T-helper 1 cell treated with Interleukin-12 subunit alpha and Interleukin-12 subunit beta and Interleukin-4 antibody, amounts not matched to agents 30 μg/mL and 1 μg/mL, for 36 hours (primary cell): Measurements from ENCODE around the gene SIGLEC12.
A peak's percentile ranks its signal among the peaks of the same experiment; 100 is the strongest.
"Not testable (repeated sequence)": the region's sequence is repeated elsewhere in the genome, so short reads cannot be mapped to it uniquely, and the experiment has no call there.

Experiments used
- H3K27ac Mint-ChIP-seq: one replicate; pipeline ENCODE4 v1.8.0; 2021; ENCODE audit warnings: mild to moderate bottlenecking, mixed read lengths
- H3K27me3 Mint-ChIP-seq: one replicate; pipeline ENCODE4 v1.8.0; 2021; ENCODE audit warnings: low read depth, mixed read lengths
- H3K36me3 Mint-ChIP-seq: one replicate; pipeline ENCODE4 v1.8.0; 2021; ENCODE audit warnings: low read depth, mixed read lengths
- H3K4me1 Mint-ChIP-seq: one replicate; pipeline ENCODE4 v1.8.0; 2021; ENCODE audit warnings: low read depth, mixed read lengths
- H3K4me3 Mint-ChIP-seq: one replicate; pipeline ENCODE4 v1.8.0; 2021; ENCODE audit warnings: mild to moderate bottlenecking, moderate library complexity, mixed read lengths
- H3K9me3 Mint-ChIP-seq: one replicate; pipeline ENCODE4 v1.8.0; 2021; ENCODE audit warnings: mixed read lengths

The SIGLEC12 gene

GRCh38 chr19:51462681-51463080 lies 38.9 kb downstream of the SIGLEC12 start:
- H3K9me3 Mint-ChIP-seq: no peaks in the 10 kb centered on the region
- no peak overlapping the region for H3K4me3 Mint-ChIP-seq
- H3K4me1 Mint-ChIP-seq: peaks cover 4% of the 10 kb centered on the region
- H3K36me3 Mint-ChIP-seq: no peaks in the 10 kb centered on the region
- peaks cover 52% of the 10 kb centered on the region for H3K27me3 Mint-ChIP-seq
- no peak overlapping the region for H3K27ac Mint-ChIP-seq

DNA sequence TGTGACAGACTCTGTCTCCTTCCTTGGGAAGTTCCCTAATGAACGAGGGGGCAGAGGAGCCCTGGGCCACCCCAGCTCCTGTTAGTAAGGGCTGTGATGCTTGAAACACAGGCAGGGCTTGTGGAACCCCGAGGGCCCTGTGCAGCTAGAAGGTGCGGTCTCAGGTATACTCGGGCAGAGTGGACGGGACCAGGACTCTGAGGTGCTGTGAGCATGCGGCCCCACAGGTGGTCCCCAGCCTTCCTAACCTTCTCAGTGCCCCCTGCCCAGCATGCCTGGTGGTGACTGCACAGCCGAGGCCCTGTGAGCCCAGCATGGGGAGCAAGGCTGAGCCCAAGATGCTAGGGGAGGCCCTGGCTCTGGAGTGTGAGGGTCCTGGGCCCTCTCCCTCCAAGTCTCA lies 39.3 kb downstream of the SIGLEC12 start:
- H3K9me3 Mint-ChIP-seq: no peaks in the 10 kb centered on the region
- H3K27ac Mint-ChIP-seq: no peak overlapping the region
- no peaks in the 10 kb centered on the region for H3K36me3 Mint-ChIP-seq
- H3K4me1 Mint-ChIP-seq: peaks cover 1% of the 10 kb centered on the region
- H3K27me3 Mint-ChIP-seq: peaks cover 48% of the 10 kb centered on the region
- H3K4me3 Mint-ChIP-seq: no peak overlapping the region

GRCh38 chr19:51461723-51462161 lies 39.9 kb downstream of the SIGLEC12 start:
- no peaks in the 10 kb centered on the region for H3K9me3 Mint-ChIP-seq
- peaks cover 43% of the 10 kb centered on the region for H3K27me3 Mint-ChIP-seq
- no peaks in the 10 kb centered on the region for H3K36me3 Mint-ChIP-seq
- no peak overlapping the region for H3K27ac Mint-ChIP-seq
- H3K4me1 Mint-ChIP-seq: peaks cover 1% of the 10 kb centered on the region
- H3K4me3 Mint-ChIP-seq: no peak overlapping the region

GRCh38 chr19:51460164-51460992 lies 41.2 kb downstream of the SIGLEC12 start:
- Mint-ChIP-seq H3K27ac (no peak overlapping the region), H3K36me3 (no peaks in the 10 kb centered on the region), H3K4me3 (no peak overlapping the region), H3K9me3 (no peaks in the 10 kb centered on the region), H3K27me3 (peaks cover 31% of the 10 kb centered on the region), H3K4me1 (peaks cover 1% of the 10 kb centered on the region)

DNA sequence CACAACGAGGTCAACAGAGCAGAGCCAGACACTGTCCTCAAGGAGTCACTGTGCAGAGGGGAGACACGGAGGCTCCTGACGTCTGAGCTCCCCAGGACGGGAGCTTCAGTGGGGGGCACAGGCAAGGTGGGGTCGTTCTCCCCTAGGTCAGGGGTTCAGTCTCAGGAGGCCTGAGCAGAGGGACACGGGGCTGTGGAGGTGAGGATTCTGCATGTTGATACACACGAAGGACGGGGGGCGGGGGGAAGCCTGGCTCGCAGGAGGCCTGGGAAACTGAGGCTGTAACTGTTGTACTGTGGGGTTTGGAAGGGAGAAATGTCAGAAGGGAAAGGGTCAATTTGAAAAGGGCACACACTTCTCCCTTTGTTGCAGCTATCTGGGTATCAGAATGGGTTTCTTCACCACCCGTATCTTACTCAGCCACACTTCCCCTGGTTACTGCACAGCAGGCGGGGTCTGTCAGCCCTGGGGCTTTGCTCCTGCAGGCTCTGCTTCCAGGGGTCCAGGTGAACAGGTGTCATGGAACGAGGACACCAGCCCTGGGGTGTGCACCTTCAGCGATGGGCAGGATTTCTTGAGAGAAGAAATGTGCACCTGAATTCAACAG lies 42.6 kb downstream of the SIGLEC12 start:
- H3K36me3 Mint-ChIP-seq: no peaks in the 10 kb centered on the region
- no peak overlapping the region for H3K4me3 Mint-ChIP-seq
- H3K9me3 Mint-ChIP-seq: no peaks in the 10 kb centered on the region
- H3K27ac Mint-ChIP-seq: no peak overlapping the region
- H3K27me3 Mint-ChIP-seq: peaks cover 19% of the 10 kb centered on the region
- H3K4me1 Mint-ChIP-seq: no peaks in the 10 kb centered on the region

GRCh38 chr19:51458051-51458645 lies 43.5 kb downstream of the SIGLEC12 start, which contains the start of gene SIGLEC8:
Gene SIGLEC8, minus strand, starts transcription at chr19:51458454. Its CDS starts 67 bp downstream, at chr19:51458387.
- H3K4me3 Mint-ChIP-seq: no peak within 1 kb of the TSS
- no peaks in the 10 kb centered on the region for H3K4me1 Mint-ChIP-seq
- no peak within 1 kb of the TSS for H3K27ac Mint-ChIP-seq
- no peaks in the 10 kb centered on the region for H3K9me3 Mint-ChIP-seq
- no peaks in the 10 kb centered on the region for H3K36me3 Mint-ChIP-seq
- peaks cover 20% of the 10 kb centered on the region for H3K27me3 Mint-ChIP-seq

- Mint-ChIP-seq H3K9me3 (peaks cover under 1% of the 10 kb centered on the region), H3K4me1 (no peaks in the 10 kb centered on the region), H3K4me3 (no peak overlapping the region), H3K27ac (no peak overlapping the region), H3K27me3 (peaks cover 14% of the 10 kb centered on the region), H3K36me3 (no peaks in the 10 kb centered on the region)
Measured at GRCh38 chr19:51457351-51458013, 44.1 kb downstream of the SIGLEC12 start.

DNA sequence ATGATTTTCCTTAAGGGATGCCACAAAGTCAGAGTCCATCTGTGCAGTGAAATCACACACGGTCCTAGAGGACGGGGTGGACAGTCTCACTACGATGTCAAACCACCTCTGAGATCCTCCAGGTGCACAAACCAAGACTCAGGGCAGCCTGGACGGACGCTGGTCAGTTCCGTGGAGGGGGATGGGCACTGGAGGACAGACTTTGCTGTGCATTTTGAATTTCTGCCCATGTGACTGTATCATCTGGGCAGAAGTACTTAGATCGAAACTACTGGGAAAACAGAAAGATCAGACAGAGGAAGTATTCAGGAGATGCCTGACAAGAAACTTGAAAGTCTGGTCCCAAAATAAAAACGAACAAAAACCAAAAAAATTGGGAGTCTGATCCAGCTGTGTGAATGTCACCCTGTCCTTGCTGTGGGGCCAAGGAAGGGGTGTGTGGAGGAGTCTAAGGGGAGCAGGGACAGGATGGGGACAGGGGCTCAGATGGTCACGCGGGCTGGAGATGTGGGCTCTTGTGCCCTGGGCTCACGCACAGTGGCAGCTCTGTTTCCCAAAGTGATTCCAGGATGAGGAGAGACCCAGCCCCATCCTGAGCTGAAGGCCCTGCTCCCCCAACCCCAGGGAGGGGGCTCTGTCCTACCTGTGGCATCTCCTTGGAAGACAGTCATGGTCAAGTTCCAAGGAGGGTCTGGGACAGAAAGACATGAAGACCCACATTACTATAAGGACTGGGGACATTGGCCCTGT lies 44.9 kb downstream of the SIGLEC12 start:
- H3K27me3 Mint-ChIP-seq: peaks cover 17% of the 10 kb centered on the region
- peaks cover 7% of the 10 kb centered on the region for H3K9me3 Mint-ChIP-seq
- H3K36me3 Mint-ChIP-seq: no peaks in the 10 kb centered on the region
- H3K4me3 Mint-ChIP-seq: no peak overlapping the region
- no peak overlapping the region for H3K27ac Mint-ChIP-seq
- no peaks in the 10 kb centered on the region for H3K4me1 Mint-ChIP-seq

DNA sequence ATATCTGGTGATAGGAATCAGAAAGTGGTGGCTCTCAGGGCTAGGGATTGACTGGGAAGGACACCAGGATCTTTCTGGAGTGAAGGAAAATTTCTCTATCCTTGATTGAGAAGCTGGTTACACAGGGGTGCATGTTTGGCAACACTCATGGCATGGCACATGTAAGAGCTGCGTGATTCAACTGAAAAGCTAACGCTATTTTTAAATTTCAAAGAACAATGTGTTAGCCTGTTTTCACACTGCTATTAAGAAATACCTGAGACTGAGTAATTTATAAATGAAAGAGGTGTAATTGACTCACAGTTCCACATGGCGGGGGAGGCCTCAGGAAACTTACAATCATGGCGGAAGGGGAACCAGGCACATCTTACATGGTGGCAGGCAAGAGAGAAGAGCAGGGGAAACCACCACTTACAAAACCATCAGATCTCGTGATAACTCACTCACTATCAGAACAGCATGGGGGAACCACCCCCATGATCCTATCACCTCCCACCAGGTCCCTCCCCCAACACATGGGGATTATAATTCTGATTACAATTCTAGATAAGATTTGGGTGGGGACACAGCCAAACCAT lies 50.8 kb downstream of the SIGLEC12 start:
- Mint-ChIP-seq H3K4me3 (no peak overlapping the region), H3K27me3 (peaks cover 42% of the 10 kb centered on the region), H3K4me1 (peaks cover 19% of the 10 kb centered on the region), H3K27ac (no peak overlapping the region), H3K9me3 (peaks cover 40% of the 10 kb centered on the region), H3K36me3 (peaks cover 7% of the 10 kb centered on the region)

DNA sequence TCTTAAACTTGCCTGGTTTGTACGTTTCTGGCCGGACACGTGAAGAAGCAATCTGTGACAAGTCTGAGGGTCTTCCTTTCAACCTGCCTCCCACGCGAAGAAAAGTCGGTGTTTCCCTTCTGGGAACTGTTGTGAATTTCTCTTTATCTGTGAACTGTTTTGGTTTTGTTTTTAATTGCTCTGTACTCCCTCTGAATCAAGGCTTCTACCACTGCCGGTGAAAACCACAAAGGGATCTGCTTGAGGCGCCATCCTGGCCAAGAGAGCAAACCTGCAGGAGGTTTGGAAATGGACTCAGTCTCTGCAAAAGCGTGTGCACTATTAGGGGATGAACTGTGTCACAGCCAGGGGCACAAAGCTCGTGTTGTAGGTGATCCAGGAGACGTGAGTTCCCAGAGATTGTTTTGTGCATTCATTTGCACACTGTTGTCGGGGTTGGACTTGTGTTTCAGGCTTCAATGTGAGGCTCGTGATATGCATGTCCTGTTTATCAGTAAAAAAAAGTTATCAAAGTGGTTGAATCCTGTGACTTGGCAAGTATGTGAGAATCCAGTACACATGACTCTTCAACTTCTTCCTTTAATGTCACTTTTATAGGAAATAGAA lies 53.1 kb downstream of the SIGLEC12 start:
- H3K27me3 Mint-ChIP-seq: peaks cover 61% of the 10 kb centered on the region

DNA sequence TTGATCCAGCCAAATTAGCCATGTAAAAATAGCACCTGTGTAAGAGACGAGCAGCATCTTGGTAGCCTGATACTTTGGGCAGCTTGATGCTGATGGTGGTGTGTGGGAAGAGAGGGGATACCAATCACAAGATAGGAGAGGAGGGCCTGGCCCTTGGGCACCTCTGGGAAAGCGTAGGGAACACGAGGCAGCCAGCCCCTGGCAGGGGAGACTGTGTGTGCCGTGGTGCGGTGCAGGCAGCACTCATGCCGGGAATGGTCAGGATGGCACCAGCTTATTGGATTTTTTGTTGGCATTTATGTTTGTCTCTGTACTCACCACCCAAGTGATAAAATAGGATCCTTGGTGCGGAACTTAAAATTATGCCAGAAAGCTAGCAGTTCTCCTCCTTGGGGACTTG lies 53.6 kb downstream of the SIGLEC12 start:
- H3K9me3 Mint-ChIP-seq: peaks cover 42% of the 10 kb centered on the region
- peaks cover 19% of the 10 kb centered on the region for H3K4me1 Mint-ChIP-seq
- H3K27me3 Mint-ChIP-seq: peaks cover 64% of the 10 kb centered on the region
- peaks cover 7% of the 10 kb centered on the region for H3K36me3 Mint-ChIP-seq
- peak overlapping the region; percentile 67 for H3K4me3 Mint-ChIP-seq
- H3K27ac Mint-ChIP-seq: peak overlapping the region; percentile 77

More for the DNA sequence above, 53.1 kb downstream of the SIGLEC12 start:
- Mint-ChIP-seq H3K9me3 (peaks cover 42% of the 10 kb centered on the region), H3K27ac (peak overlapping the region; percentile 77), H3K36me3 (peaks cover 7% of the 10 kb centered on the region), H3K4me1 (peaks cover 19% of the 10 kb centered on the region), H3K4me3 (peak overlapping the region; percentile 67)

DNA sequence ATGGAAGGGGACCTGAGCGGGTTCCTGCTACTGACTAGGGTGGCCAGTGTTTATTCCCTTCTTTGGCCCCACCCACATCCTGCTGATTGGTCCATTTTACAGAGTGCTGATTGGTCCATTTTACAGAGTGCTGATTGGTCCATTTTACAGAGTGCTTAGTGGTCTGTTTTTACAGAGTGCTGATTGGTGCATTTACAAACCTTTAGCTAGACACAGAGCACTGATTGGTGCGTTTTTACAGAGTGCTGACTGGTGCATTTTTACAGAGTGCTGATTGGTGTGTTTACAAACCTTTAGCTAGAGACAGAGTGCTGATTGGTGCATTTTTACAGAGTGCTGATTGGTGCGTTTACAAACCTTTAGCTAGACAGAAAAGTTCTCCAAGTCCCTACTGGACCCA lies 54.1 kb downstream of the SIGLEC12 start:
- not testable (repeated sequence) for H3K4me3 Mint-ChIP-seq, H3K27ac Mint-ChIP-seq, H3K36me3 Mint-ChIP-seq
- Mint-ChIP-seq H3K9me3 (peaks cover 42% of the 10 kb centered on the region), H3K27me3 (peaks cover 69% of the 10 kb centered on the region), H3K4me1 (peaks cover 21% of the 10 kb centered on the region)
